Islet precursor cell (in vitro differentiated cells): ENCODE results near the gene GPALPP1.

Experiments
- DNase-seq: peaks from one replicate; pipeline ENCODE4 v3.0.0-alpha.2; 2018

GPALPP1 gene

DNA sequence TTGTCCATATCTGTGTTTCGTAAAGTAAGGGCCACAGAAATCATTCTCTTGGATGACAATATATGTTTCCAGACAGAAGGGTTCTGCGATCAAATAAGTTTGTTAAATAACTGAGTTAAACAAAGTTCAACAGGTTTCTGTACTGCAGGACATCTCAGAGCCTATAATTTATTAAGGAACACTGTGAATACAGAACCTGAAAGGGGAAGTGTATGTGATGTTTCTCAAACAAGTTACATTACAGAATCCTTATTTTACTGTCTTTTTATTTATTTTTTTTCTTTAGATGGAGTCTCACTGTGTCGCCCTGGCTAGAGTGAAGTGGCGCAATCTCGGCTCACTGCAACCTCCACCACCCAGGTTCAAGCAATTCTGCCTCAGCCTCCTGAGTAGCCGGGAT lies 75.6 kb downstream of the GPALPP1 start:
- DNase-seq: no peak

DNA sequence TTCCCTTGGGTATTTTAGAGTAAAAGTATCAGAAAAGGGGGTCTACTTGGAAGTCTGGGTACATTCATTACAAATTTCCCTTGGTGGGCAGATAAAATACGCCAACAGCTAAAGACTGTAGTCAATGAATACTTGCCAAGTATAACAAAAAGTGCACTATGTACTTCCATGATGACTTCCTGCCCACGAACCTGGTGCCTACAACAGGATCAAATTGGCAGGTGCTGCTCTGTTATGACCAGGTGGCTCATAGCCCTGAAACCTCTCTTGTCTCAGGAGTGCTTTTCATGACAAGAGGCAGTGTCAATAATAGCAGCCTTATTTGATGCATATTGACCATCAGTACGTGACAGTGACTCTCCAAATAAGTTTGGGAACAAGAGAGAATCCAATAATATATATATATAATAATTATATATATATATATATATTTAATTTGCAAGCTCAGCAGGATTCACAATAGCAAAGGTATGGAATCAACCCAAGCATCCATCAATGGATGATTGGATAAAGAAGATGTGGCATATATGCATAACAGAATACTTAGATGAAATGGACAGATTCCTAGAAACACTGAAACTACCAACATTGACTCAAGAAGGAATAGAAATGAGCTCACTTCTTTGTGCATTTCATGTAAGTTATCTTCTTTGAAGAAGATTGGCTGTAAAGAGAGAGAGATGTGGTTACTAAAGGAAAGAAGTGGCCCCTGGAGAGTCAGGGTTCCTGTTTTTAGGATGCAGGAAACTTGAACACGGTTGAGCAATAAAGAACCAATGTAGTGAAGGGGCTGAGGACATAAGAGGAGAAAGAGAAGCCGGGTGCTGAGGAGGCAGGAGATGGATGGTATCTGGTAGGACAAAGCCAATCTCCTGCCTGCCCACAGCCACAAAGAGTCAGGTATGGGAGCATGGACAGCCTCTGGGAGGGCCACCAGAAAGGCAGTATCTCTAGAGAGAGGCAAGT lies 79.0 kb downstream of the GPALPP1 start:
- DNase-seq: no peak

DNA sequence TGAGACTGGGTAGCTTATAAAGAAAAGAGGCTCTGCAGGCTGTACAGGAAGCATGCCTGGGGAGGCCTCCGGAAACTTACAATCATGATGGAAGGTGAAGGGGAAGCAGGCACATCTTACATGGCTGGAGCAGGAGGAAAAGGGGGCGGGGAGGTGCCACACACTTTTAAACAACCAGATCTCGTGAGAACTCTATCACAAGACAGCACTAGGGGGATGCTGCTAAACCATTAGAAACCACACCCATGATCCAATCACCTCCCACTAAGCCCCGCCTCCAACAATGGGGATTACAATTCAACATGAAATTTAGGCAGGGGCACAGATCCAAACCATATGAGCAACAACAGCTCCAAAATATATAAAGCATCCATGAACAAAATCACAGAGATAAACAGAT lies 84.5 kb downstream of the GPALPP1 start:
- DNase-seq: no peak

DNA sequence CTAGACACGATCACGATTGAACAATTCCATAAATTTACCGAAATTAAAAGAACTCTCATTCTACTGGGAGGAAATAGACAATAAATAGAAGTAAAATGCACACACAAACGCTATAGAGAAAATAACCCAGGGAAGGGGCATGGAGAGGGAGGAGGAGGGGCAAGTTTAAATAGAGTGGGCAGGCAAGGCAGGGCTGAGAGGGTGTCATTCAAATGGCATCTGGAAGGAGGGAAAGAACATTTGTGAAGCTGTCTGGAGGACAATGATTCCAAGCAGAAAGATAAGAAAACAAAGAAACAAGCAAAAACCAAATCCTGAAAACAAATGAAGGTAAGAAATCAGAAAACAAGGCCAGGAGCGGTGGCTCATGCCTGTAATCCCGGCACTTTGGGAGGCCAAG lies 85.4 kb downstream of the GPALPP1 start:
- DNase-seq: no peak

DNA sequence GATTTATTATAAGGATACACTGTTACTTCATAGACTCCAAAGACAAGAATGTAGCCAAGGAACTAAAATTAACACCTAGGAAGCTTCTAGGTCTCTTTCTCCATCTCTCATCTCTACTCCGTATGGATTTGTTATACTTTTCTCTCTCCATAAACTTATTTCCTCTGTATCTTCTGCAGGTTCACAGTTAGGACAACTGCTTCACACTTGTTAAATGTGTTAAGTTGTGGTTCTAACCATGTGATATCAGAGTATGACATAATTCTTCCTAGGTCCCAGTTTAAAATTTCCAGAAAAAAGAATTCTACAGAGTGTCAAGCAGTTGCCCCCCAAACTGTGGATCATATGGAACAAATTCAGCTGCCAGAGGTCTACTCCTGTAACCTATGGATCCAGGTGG lies 88.7 kb downstream of the GPALPP1 start:
- DNase-seq: no peak
